Left lung (tissue), 10 donors: ENCODE results near the gene IVNS1ABP. TPM values are rescaled to one million over a fixed set of nuclear protein-coding genes. Genes with fewer than 3 reads are reported as not detected.

ENCODE experiments used
- ATAC-seq: fragments of 200-7000 bp; cut with Tn5 transposase; one replicate; pipeline ENCODE4 v1.9.1; 2020; ENCODE audit warnings: moderate library complexity
- DNase-seq, 4 donors: peaks; one replicate each; pipeline ENCODE4 v3.0.0-alpha.2; 2013 to 2020
- H3K27ac ChIP-seq, 2 donors: fragments of 200-600 bp; sonication (generic) in 1 of 2; one replicate each; pipeline versions ENCODE4 v1.5.0 to v1.8.0; 2020 to 2021
- H3K27me3 ChIP-seq, 2 donors: fragments of 200-600 bp; sonication (generic) in 1 of 2; one replicate each; pipeline versions ENCODE4 v1.5.0 to v1.8.0; 2020 to 2021
- H3K36me3 ChIP-seq, 2 donors: fragments of 200-600 bp; sonication (generic) in 1 of 2; one replicate each; pipeline versions ENCODE4 v1.5.0 to v1.8.0; 2020 to 2021
- H3K4me1 ChIP-seq, 2 donors: fragments of 200-600 bp; one replicate each; pipeline ENCODE4 v1.8.0; 2021
- H3K4me3 ChIP-seq, 2 donors: fragments of 200-600 bp; sonication (generic) in 1 of 2; one replicate each; pipeline versions ENCODE4 v1.5.0 to v1.8.0; 2020 to 2021; ENCODE audit warnings: mild to moderate bottlenecking in 1 of 2
- H3K9me3 ChIP-seq, 2 donors: fragments of 200-600 bp; sonication (generic) in 1 of 2; one replicate each; pipeline versions ENCODE4 v1.5.0 to v1.8.0; 2020 to 2021
- CTCF ChIP-seq, 2 donors: fragments of 200-600 bp; sonication (generic) in 1 of 2; IDR thresholded peaks; one replicate each; pipeline versions ENCODE4 v1.5.0 to v1.8.0; 2021; ENCODE audit warnings: antibody characterized with exemption in 2 of 2
- intact Hi-C, 2 donors: fragments of 100-400 bp; cut with DNase I; formaldehyde crosslinking; loops; one replicate each; pipeline versions ENCODE4 v1.11.2 to v1.14.2; 2022
- polyA plus RNA-seq, 6 donors: library from polyadenylated mRNA; unstranded; fragments of 120-200 nt; gene quantifications; one replicate each; pipeline ENCODE4 v1.2.1, GENCODE V29; 2013; ENCODE audit not compliant: insufficient read length in 6 of 6
- total RNA-seq, 2 donors: library from RNA; stranded (reverse); fragmentation: NEBNext Ultra II Directional; extraction: Animal tissue kit (Norgen Biotek cat#: 25700); gene quantifications; one replicate each; pipeline ENCODE4 v1.2.1, GENCODE V29; 2021
- donor health status: DM: no; HTN: yes; CAD: no.
- donor health status: DM: no; HTN: no; CAD: no.

IVNS1ABP gene
- total and polyA plus RNA-seq, 8 donors = 74.3 to 215 (median 174) TPM

- Histone ChIP-seq H3K4me3 (no peak overlapping the region), H3K27ac (no peak overlapping the region), H3K4me1 (no peaks in the 10 kb centered on the region), H3K27me3 (no peaks in the 10 kb centered on the region), H3K36me3 (no peaks in the 10 kb centered on the region), H3K9me3 (no peaks in the 10 kb centered on the region)
- ATAC-seq (no peak), DNase-seq (no peak)
- TF ChIP-seq CTCF (IDR thresholded peaks at IDR 0.05) = no peak
- intact Hi-C loops = no loop called here
Measured at GRCh38 chr1:185263780-185264179, 53.3 kb downstream of the IVNS1ABP start.

GRCh38 chr1:185263292-185263691, 53.8 kb downstream of the IVNS1ABP start:
- H3K9me3 ChIP-seq = no peaks in the 10 kb centered on the region
- intact Hi-C loops = no loop called here
- no peak overlapping the region for H3K4me3 ChIP-seq
- H3K27ac ChIP-seq = no peak overlapping the region
- TF ChIP-seq CTCF (IDR thresholded peaks at IDR 0.05) = no peak
- no peak for DNase-seq
- no peaks in the 10 kb centered on the region for H3K4me1 ChIP-seq
- H3K36me3 ChIP-seq = no peaks in the 10 kb centered on the region
- H3K27me3 ChIP-seq = no peaks in the 10 kb centered on the region
- no peak for ATAC-seq

GRCh38 chr1:185262151-185262550, 54.9 kb downstream of the IVNS1ABP start:
- Histone ChIP-seq H3K27me3 (no peaks in the 10 kb centered on the region), H3K4me1 (no peaks in the 10 kb centered on the region), H3K36me3 (no peaks in the 10 kb centered on the region), H3K4me3 (no peak overlapping the region), H3K9me3 (no peaks in the 10 kb centered on the region), H3K27ac (no peak overlapping the region)
- no peak for TF ChIP-seq CTCF (IDR thresholded peaks at IDR 0.05)
- ATAC-seq (no peak), DNase-seq (no peak)
- intact Hi-C loops = no loop called here

GRCh38 chr1:185260611-185261010, 56.4 kb downstream of the IVNS1ABP start:
- ATAC-seq (no peak), DNase-seq (no peak)
- no peaks in the 10 kb centered on the region for H3K4me1 ChIP-seq
- H3K4me3 ChIP-seq = no peak overlapping the region
- no peaks in the 10 kb centered on the region for H3K27me3 ChIP-seq
- H3K27ac ChIP-seq = no peak overlapping the region
- H3K36me3 ChIP-seq = no peaks in the 10 kb centered on the region
- no peaks in the 10 kb centered on the region for H3K9me3 ChIP-seq
- TF ChIP-seq CTCF (IDR thresholded peaks at IDR 0.05) = no peak
- intact Hi-C loops = no loop called here

GRCh38 chr1:185258676-185259075, 58.4 kb downstream of the IVNS1ABP start:
- H3K27me3 ChIP-seq = no peaks in the 10 kb centered on the region
- no peak for TF ChIP-seq CTCF (IDR thresholded peaks at IDR 0.05)
- H3K36me3 ChIP-seq = no peaks in the 10 kb centered on the region
- ATAC-seq (no peak), DNase-seq (no peak)
- H3K4me3 ChIP-seq = no peak overlapping the region
- H3K4me1 ChIP-seq = no peaks in the 10 kb centered on the region
- intact Hi-C loops = no loop called here
- no peaks in the 10 kb centered on the region for H3K9me3 ChIP-seq
- H3K27ac ChIP-seq = no peak overlapping the region
